ENCODE data around the gene PDZK1IP1.

The PDZK1IP1 gene

DNA sequence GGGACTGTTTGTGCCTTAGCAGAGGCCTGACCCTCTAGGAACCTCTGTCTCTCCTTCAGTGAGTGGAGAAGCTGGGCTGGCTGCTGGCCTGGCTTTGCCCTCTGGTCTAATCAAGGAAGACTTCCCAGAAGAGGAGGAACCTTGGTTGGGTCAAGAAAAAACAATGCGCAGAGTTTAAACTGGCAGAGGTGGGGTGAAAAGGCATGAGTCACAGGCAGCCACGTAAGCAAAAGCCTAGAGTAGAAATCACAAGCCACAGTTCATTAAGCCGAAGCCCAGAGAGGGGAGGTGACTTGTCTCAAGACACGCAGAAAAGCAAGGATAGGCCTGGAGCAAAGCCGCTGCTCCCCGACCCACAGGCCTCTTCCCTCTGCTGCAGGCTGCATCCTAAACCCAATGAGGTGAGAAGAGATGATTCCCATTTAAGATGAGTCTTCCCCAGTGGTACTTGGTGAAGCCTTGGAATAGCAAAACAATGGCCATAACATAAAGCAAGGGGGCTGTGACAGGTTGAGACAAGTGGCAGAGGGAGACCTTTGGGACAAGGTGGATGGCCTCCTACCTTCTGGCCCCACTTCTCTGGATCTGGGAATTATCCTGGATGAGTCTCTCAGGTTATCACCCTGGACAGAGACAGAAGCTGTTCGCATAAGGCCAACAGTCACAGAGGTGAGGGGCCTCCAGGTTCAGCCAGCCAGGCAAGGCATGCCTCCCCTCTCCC lies 7.7 kb downstream of the PDZK1IP1 start:
- POLR2A ChIA-PET (ENCODE audit: low non-redundant PET), result no interaction called here
- CTCF ChIA-PET, result interaction anchor here (1.1 kb wide), 1 partner anchor 9 kb away, joined by 4 read pairs; no protein-coding TSS in a partner anchor
- TF ChIP-seq, protein P1, sequence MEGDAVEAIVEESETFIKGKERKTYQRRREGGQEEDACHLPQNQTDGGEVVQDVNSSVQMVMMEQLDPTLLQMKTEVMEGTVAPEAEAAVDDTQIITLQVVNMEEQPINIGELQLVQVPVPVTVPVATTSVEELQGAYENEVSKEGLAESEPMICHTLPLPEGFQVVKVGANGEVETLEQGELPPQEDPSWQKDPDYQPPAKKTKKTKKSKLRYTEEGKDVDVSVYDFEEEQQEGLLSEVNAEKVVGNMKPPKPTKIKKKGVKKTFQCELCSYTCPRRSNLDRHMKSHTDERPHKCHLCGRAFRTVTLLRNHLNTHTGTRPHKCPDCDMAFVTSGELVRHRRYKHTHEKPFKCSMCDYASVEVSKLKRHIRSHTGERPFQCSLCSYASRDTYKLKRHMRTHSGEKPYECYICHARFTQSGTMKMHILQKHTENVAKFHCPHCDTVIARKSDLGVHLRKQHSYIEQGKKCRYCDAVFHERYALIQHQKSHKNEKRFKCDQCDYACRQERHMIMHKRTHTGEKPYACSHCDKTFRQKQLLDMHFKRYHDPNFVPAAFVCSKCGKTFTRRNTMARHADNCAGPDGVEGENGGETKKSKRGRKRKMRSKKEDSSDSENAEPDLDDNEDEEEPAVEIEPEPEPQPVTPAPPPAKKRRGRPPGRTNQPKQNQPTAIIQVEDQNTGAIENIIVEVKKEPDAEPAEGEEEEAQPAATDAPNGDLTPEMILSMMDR (conservative IDR thresholded peaks at IDR 0.05; ENCODE audit: low read depth), result no peak
- H3K27ac ChIP-seq, result peak overlapping the region; percentile 49
- DNase-seq (ENCODE audit: low spot score), result peak; percentile 49

DNA sequence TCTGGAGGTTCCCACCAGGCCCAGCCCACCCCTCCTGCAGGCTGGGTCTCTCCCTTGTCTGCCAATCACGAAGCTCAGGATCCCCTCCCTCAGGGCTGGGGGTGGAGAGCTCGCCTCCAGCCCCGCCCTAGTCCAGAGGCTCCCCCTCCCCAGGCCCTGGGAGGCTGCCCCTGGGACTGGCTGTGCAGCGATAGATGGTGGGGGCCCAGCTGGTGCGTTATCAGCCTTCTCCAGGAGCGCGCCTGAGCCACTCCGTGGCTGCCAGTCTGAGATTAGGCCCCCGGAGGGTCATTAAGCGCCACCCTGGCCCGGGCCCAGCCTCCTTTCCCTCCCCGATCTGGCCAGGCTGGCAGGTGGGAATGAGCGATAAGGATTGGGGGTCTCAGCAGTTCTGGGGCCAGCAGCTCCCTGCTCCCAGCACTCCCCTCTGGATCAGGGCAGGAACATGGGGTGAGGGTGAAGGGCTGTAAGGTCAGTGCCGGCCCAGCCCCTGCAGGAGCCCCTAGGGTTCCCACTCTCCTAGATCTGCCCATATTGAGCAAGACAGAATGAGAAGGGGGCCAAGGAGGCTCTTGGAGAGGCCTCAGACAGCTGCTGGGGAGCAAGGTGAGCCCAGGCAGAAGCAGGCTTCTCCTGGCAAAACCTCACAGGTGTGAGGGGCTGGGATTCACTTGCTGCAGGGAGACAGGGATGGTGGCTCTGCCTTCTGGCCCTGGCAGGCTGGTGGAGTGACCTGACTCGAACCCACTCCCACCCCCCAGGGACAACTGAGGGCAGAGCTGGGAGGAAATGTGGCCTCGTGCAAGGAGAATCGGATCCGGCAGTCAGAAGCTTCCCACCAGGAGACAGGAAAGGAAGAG lies 8.5 kb downstream of the PDZK1IP1 start:
- DNase-seq (ENCODE audit: low spot score), result no peak
- ChIA-PET CTCF (interaction anchor here (0.6 to 1.1 kb wide), 4 partner anchors 9 to 136 kb away, joined by 3 to 4 read pairs (median 3); partner anchors contain the start of gene PDZK1IP1), POLR2A (ENCODE audit: low non-redundant PET) (no interaction called here)
- TF ChIP-seq, protein P1 (conservative IDR thresholded peaks at IDR 0.05; ENCODE audit: low read depth), result no peak
- H3K27ac ChIP-seq, result peak overlapping the region; percentile 49

DNA sequence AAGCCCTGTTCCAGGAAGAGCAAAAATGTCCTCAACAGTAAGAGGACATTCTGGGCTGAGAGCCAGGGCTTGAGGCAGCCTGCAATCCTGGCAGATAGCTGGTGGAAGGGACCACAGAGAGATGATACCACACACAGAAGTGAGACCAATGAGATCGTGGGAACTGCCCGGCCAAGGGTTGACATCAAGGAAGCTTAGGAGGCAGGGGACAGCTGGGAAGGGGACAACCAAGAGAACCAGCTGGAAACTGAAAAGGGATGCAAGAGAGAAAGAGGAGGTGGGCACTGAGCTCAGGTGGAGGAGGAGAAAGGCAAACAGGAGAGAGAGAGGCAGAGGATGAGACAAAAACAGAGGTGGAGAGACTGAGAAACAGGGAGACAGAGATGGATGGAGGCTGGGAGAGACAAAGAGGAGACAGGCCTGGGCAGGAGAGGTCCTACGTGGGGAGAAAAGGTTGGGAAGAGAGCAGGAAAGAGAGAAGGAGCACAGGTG lies 9.2 kb downstream of the PDZK1IP1 start:
- ChIA-PET CTCF (interaction anchor here (0.6 to 1.1 kb wide), 4 partner anchors 9 to 137 kb away, joined by 3 read pairs; partner anchors contain the start of gene PDZK1IP1), POLR2A (ENCODE audit: low non-redundant PET) (no interaction called here)
- TF ChIP-seq, protein P1 (conservative IDR thresholded peaks at IDR 0.05; ENCODE audit: low read depth), result no peak
- no peak for DNase-seq (ENCODE audit: low spot score)
- no peak overlapping the region for H3K27ac ChIP-seq

DNA sequence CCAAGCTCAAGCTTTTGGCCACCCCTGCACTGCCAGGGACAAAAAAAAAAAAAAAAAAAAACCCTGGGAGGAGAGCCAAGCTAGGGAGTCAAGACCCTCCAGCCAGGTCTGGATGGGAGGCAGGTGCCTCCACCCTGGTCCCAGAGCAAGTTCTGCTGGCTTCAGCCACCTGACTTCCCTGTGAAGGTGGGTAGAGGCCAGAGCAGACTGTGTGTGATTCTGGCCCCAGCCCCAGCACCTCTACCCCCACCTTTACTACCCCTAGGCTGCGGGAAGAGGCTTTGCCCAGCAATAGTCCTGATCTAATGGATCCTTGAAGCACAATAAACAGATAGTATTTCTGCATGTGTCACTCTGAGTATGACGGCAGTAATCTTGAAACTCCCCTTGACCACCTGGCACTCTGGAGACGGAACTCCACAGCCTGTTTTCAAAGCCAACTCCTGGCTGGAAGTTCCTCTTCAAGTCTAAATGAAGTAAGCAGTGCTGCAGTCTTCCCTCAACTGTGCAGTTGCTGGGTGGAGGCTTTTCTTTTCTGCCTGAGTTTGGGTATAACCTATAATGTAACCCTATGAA lies 9.8 kb downstream of the PDZK1IP1 start:
- TF ChIP-seq, protein P1 (conservative IDR thresholded peaks at IDR 0.05; ENCODE audit: low read depth), result no peak
- POLR2A ChIA-PET (ENCODE audit: low non-redundant PET), result interaction anchor here (0.9 kb wide), 1 partner anchor 10 kb away, joined by 3 read pairs; the partner anchor contains the start of gene PDZK1IP1
- H3K27ac ChIP-seq, result no peak overlapping the region; the same call in 1 of the 2 replicates
- no peak for DNase-seq (ENCODE audit: low spot score)
- CTCF ChIA-PET, result interaction anchor here (0.6 to 1.7 kb wide), 6 partner anchors 8 to 566 kb away, joined by 3 to 20 read pairs (median 10); partner anchors contain the start of gene PDZK1IP1

DNA sequence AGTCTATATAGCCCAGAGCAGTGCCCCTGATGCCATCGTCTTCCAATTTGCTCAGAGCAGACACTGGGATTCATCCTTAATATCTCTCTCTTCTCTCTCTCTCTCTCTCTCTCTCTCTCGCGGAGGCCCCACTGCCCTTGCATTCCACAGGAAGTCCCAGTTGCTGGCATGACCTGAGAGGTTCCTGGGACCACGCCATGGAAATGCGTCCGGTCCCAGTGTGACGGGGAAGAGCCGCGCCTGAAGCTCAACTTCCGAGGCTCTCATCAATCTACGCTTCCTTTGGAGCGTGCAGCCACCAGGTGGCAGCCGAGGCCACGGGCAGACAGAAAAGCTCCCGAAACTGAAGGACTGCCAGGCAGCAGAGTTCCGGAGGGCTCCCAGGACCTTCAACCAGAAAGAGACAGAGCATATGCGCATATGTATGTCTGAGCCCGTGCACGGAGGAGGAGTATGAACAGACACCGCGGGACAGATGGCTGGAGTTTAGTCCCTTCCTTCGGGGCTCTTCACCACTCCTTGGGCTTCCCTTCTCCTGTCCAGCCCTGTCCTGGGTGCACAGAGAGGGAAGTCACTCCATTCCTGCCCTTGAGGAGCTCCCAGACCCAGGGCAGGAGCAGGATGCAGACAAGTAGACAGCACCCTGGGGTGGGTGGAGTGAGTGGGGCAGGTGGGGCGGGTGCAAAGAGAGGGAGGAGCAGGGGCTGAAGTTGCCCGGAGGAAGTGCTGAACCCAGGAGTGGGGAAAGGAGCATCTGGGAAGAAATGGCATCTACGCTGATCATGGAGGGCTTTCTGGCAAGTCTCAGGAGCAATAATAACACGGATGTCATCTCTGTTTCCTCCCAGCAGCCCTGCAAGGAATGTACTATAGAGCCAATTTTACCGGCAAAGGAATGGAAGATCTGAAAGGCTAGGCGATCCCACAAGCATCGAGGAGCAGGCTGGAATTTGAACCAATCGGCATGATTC lies 10.5 kb downstream of the PDZK1IP1 start:
- peak overlapping the region; percentile 64 for H3K27ac ChIP-seq
- POLR2A ChIA-PET (ENCODE audit: low non-redundant PET), result interaction anchor here (0.9 kb wide), 2 partner anchors 11 to 14 kb away, joined by 3 to 4 read pairs; partner anchors contain the start of gene PDZK1IP1
- DNase-seq (ENCODE audit: low spot score), result peak; percentile 82
- CTCF ChIA-PET, result interaction anchor here (0.5 to 1.7 kb wide), 24 partner anchors 8 to 787 kb away, joined by 3 to 20 read pairs (median 4); partner anchors contain the start of genes PDZK1IP1 and STIL
- TF ChIP-seq, protein P1 (conservative IDR thresholded peaks at IDR 0.05; ENCODE audit: low read depth), result peak; percentile 82

Measured in RWPE1 (cell line).